Esophagus squamous epithelium (tissue), 5 donors: ENCODE measurements around the gene ZNF648. TPM values are rescaled to one million over a fixed set of nuclear protein-coding genes. Genes with fewer than 3 reads are reported as not detected.
A peak's percentile ranks its signal among the peaks of the same experiment; 100 is the strongest.

Source experiments
- DNase-seq: peaks from one replicate; lab custom pipeline; 2025; lab: John Stamatoyannopoulos, UW
- H3K27ac ChIP-seq, 4 donors: fragments of 200-600 bp; sonication (generic); one replicate each; pipeline ENCODE4 v1.5.1; 2016 to 2019; ENCODE audit warnings: mild to moderate bottlenecking in 1 of 4
- H3K27me3 ChIP-seq, 4 donors: fragments of 200-600 bp; sonication (generic); 1 replicate in 3 of 4; 2 replicates in 1 of 4; pipeline versions ENCODE4 v1.5.1 to v1.6.0; 2017 to 2021; ENCODE audit warnings: antibody characterized with exemption in 1 of 4
- H3K36me3 ChIP-seq, 3 donors: fragments of 200-600 bp; sonication (generic); one replicate each; pipeline ENCODE4 v1.5.1; 2016 to 2019
- H3K4me1 ChIP-seq, 3 donors: fragments of 200-600 bp; sonication (generic); one replicate each; pipeline ENCODE4 v1.5.1; 2017 to 2019
- H3K4me3 ChIP-seq, 4 donors: fragments of 200-600 bp; sonication (generic); 1 replicate in 3 of 4; 2 replicates in 1 of 4; pipeline ENCODE4 v1.5.1; 2016 to 2019; ENCODE audit warnings: mild to moderate bottlenecking in 2 of 4, moderate library complexity in 1 of 4
- H3K9me3 ChIP-seq, 3 donors: fragments of 200-600 bp; sonication (generic); one replicate each; pipeline ENCODE4 v1.5.1; 2016 to 2019
- CTCF ChIP-seq, 6 experiments: fragments of 450-650 bp in 4 of 6; fragments of 200-600 bp in 2 of 6; sonication (generic) in 2 of 6; IDR thresholded peaks; one replicate each; pipeline ENCODE4 v1.5.1; 2016 to 2019; ENCODE audit warnings: antibody characterized with exemption in 6 of 6, mild to moderate bottlenecking in 4 of 6, moderate library complexity in 4 of 6
- POLR2A ChIP-seq, 4 donors: fragments of 450-650 bp; IDR thresholded peaks; one replicate each; pipeline ENCODE4 v1.6.1; 2017; ENCODE audit warnings: antibody characterized with exemption in 4 of 4, mild to moderate bottlenecking in 4 of 4, moderate library complexity in 3 of 4
- WGBS, 2 donors: methylation state at CpG; one replicate each; pipeline ENCODE4 v1.1.5; 2018; 5-methylcytosine and 5-hydroxymethylcytosine counted together
- intact Hi-C: fragments of 100-400 bp; cut with DNase I; formaldehyde crosslinking; loops from one replicate; pipeline ENCODE4 v1.15.0; 2022
- total RNA-seq, 4 donors: library from RNA; depleted of rRNA; stranded (reverse); fragments of >200 nt; gene quantifications; one replicate each; pipeline ENCODE4 v1.1.0, GENCODE V29; 2016
- donor health status: DM: yes; HTN: yes; CAD: no.

The ZNF648 gene
- total RNA-seq, 4 donors from 2014 or later: under 0.01 TPM; not detected in 3

GRCh38 chr1:182092336-182092735 is 30.8 kb upstream of the ZNF648 start:
- Histone ChIP-seq H3K36me3 (no peaks in the 10 kb centered on the region), H3K27me3 (no peaks in the 10 kb centered on the region), H3K27ac (no peak overlapping the region), H3K9me3 (no peaks in the 10 kb centered on the region), H3K4me3 (no peak overlapping the region), H3K4me1 (peaks cover 12 to 55% (median 14%) of the 10 kb centered on the region in 3 donors)
- WGBS, 2 donors: 74 to 90% methylated on average over 5 of the region's 5 CpGs
- intact Hi-C loops: no loop called here
- TF ChIP-seq POLR2A (IDR thresholded peaks at IDR 0.05) (no peak), CTCF (IDR thresholded peaks at IDR 0.05) (no peak)
- no peak for DNase-seq

GRCh38 chr1:182091083-182091482 is 29.6 kb upstream of the ZNF648 start:
- no peaks in the 10 kb centered on the region for H3K27me3 ChIP-seq
- H3K36me3 ChIP-seq: no peaks in the 10 kb centered on the region
- no peak overlapping the region for H3K27ac ChIP-seq
- intact Hi-C loops: no loop called here
- peaks cover 14 to 63% (median 17%) of the 10 kb centered on the region in 3 donors for H3K4me1 ChIP-seq
- DNase-seq: no peak
- WGBS, 2 donors: 70 to 90% methylated on average over 2 of the region's 2 CpGs
- TF ChIP-seq CTCF (IDR thresholded peaks at IDR 0.05): no peak
- no peak for TF ChIP-seq POLR2A (IDR thresholded peaks at IDR 0.05)
- H3K9me3 ChIP-seq: no peaks in the 10 kb centered on the region
- no peak overlapping the region for H3K4me3 ChIP-seq

GRCh38 chr1:182087719-182088350 is 26.3 kb upstream of the ZNF648 start:
- intact Hi-C loops: loop anchor here (5.0 to 10.0 kb wide), 3 partner anchors 309 to 697 kb away; partner anchors contain the start of gene NPL
- Histone ChIP-seq H3K9me3 (no peaks in the 10 kb centered on the region), H3K4me1 (peaks cover 14 to 52% (median 21%) of the 10 kb centered on the region in 3 donors), H3K27me3 (no peaks in the 10 kb centered on the region), H3K27ac (peak overlapping the region; percentile 85 to 89 (median 87)), H3K36me3 (no peaks in the 10 kb centered on the region), H3K4me3 (no peak overlapping the region)
- TF ChIP-seq POLR2A (IDR thresholded peaks at IDR 0.05) (no peak), CTCF (IDR thresholded peaks at IDR 0.05) (peak in 1 of 6 experiments; percentile 17)
- 43 to 50% methylated on average over 1 to 3 of the region's 6 CpGs for WGBS, 2 donors
- no peak for DNase-seq

- peak overlapping the region; percentile 85 to 89 (median 87) for H3K27ac ChIP-seq
- H3K9me3 ChIP-seq: no peaks in the 10 kb centered on the region
- H3K27me3 ChIP-seq: no peaks in the 10 kb centered on the region
- H3K4me1 ChIP-seq: peaks cover 14 to 52% (median 21%) of the 10 kb centered on the region in 3 donors
- intact Hi-C loops: loop anchor here (5.0 to 10.0 kb wide), 3 partner anchors 310 to 697 kb away; partner anchors contain the start of gene NPL
- no peaks in the 10 kb centered on the region for H3K36me3 ChIP-seq
- 57 to 66% methylated on average over 1 to 2 of the region's 2 CpGs for WGBS, 2 donors
- no peak overlapping the region for H3K4me3 ChIP-seq
- no peak for TF ChIP-seq POLR2A (IDR thresholded peaks at IDR 0.05)
- no peak for TF ChIP-seq CTCF (IDR thresholded peaks at IDR 0.05)
- DNase-seq: no peak
Observed at GRCh38 chr1:182087304-182087703, 25.8 kb upstream of the ZNF648 start.

- peak overlapping the region; percentile 85 to 89 (median 87) for H3K27ac ChIP-seq
- intact Hi-C loops: loop anchor here (5.0 to 10.0 kb wide), 3 partner anchors 311 to 698 kb away; partner anchors contain the start of gene NPL
- no peaks in the 10 kb centered on the region for H3K27me3 ChIP-seq
- H3K4me3 ChIP-seq: no peak overlapping the region
- peaks cover 14 to 52% (median 21%) of the 10 kb centered on the region in 3 donors for H3K4me1 ChIP-seq
- TF ChIP-seq CTCF (IDR thresholded peaks at IDR 0.05) (no peak), POLR2A (IDR thresholded peaks at IDR 0.05) (no peak)
- H3K36me3 ChIP-seq: no peaks in the 10 kb centered on the region
- DNase-seq: no peak
- no peaks in the 10 kb centered on the region for H3K9me3 ChIP-seq
- WGBS, 2 donors: 92 to 93% methylated on average over 3 to 7 of the region's 7 CpGs
Observed at GRCh38 chr1:182086620-182087019, 25.1 kb upstream of the ZNF648 start.
